Measurements from ENCODE around the gene NUTF2. TPM values are rescaled to one million over a fixed set of nuclear protein-coding genes. Genes with fewer than 3 reads are reported as not detected.
"Not testable (repeated sequence)": the region's sequence is repeated elsewhere in the genome, so short reads cannot be mapped to it uniquely, and the experiment has no call there.

NUTF2 gene
- total RNA-seq, 1 donor from 2014 or later = 99.7 TPM

GRCh38 chr16:67914758-67915495 is 68.2 kb downstream of the NUTF2 start:
- H3K27ac Mint-ChIP-seq = no peak overlapping the region

GRCh38 chr16:67915496-67915769 is 68.7 kb downstream of the NUTF2 start:
- H3K27ac Mint-ChIP-seq; DNase-seq; H3K4me1 Mint-ChIP-seq; ATAC-seq (ENCODE audit: low read depth); H3K27me3 Mint-ChIP-seq; H3K9me3 Mint-ChIP-seq; intact Hi-C loops (cut with micrococcal nuclease); H3K4me3 Mint-ChIP-seq: not testable (repeated sequence)
- H3K36me3 Mint-ChIP-seq (ENCODE audit: low read depth) = peaks cover 42% of the 10 kb centered on the region
- ChIA-PET CTCF (interaction anchor here (1.6 kb wide), 1 partner anchor 32 kb away, joined by 5 read pairs; no protein-coding TSS in a partner anchor), POLR2A (interaction anchor here (0.5 to 0.7 kb wide), 3 partner anchors 20 to 120 kb away, joined by 5 to 9 read pairs (median 5); no protein-coding TSS in a partner anchor)

More at GRCh38 chr16:67914758-67915495, 68.2 kb downstream of the NUTF2 start:
- Mint-ChIP-seq H3K9me3 (no peaks in the 10 kb centered on the region), H3K27me3 (no peaks in the 10 kb centered on the region), H3K4me3 (no peak overlapping the region), H3K4me1 (peaks cover 6% of the 10 kb centered on the region), H3K36me3 (ENCODE audit: low read depth) (peaks cover 44% of the 10 kb centered on the region)
- POLR2A ChIA-PET = interaction anchor here (0.5 to 0.7 kb wide), 3 partner anchors 20 to 120 kb away, joined by 5 to 9 read pairs (median 5); no protein-coding TSS in a partner anchor
- CTCF ChIA-PET = interaction anchor here (1.0 to 1.6 kb wide), 2 partner anchors 10 to 31 kb away, joined by 3 to 5 read pairs; no protein-coding TSS in a partner anchor
- DNase-seq (no peak), ATAC-seq (ENCODE audit: low read depth) (no peak)
- intact Hi-C loops (cut with micrococcal nuclease) = no loop called here
- TF ChIP-seq CTCF (IDR thresholded peaks at IDR 0.05) = no peak

- Mint-ChIP-seq H3K27me3 (no peaks in the 10 kb centered on the region), H3K9me3 (no peaks in the 10 kb centered on the region), H3K4me3 (no peak overlapping the region), H3K27ac (no peak overlapping the region), H3K36me3 (ENCODE audit: low read depth) (peaks cover 39% of the 10 kb centered on the region), H3K4me1 (peaks cover 4% of the 10 kb centered on the region)
- no peak for TF ChIP-seq CTCF (IDR thresholded peaks at IDR 0.05)
- ATAC-seq (ENCODE audit: low read depth) (no peak), DNase-seq (no peak)
- POLR2A ChIA-PET = interaction anchor here (0.7 kb wide), 1 partner anchor 19 kb away, joined by 5 read pairs; no protein-coding TSS in a partner anchor
- intact Hi-C loops (cut with micrococcal nuclease) = no loop called here
- CTCF ChIA-PET = interaction anchor here (1.6 kb wide), 1 partner anchor 32 kb away, joined by 5 read pairs; no protein-coding TSS in a partner anchor
Measured at GRCh38 chr16:67915831-67916723, 69.3 kb downstream of the NUTF2 start.

- Mint-ChIP-seq H3K36me3 (ENCODE audit: low read depth) (peaks cover 36% of the 10 kb centered on the region), H3K27ac (no peak overlapping the region), H3K27me3 (no peaks in the 10 kb centered on the region), H3K9me3 (no peaks in the 10 kb centered on the region), H3K4me3 (no peak overlapping the region), H3K4me1 (peaks cover 4% of the 10 kb centered on the region)
- DNase-seq (no peak), ATAC-seq (ENCODE audit: low read depth) (no peak)
- intact Hi-C loops (cut with micrococcal nuclease) = no loop called here
- no peak for TF ChIP-seq CTCF (IDR thresholded peaks at IDR 0.05)
- ChIA-PET CTCF (no interaction called here), POLR2A (no interaction called here)
Measured at GRCh38 chr16:67917140-67917851, 70.6 kb downstream of the NUTF2 start.

- Mint-ChIP-seq H3K27ac (no peak overlapping the region), H3K4me3 (no peak overlapping the region), H3K27me3 (no peaks in the 10 kb centered on the region), H3K4me1 (peaks cover 4% of the 10 kb centered on the region), H3K9me3 (no peaks in the 10 kb centered on the region), H3K36me3 (ENCODE audit: low read depth) (peaks cover 38% of the 10 kb centered on the region)
- ChIA-PET CTCF (no interaction called here), POLR2A (no interaction called here)
- intact Hi-C loops (cut with micrococcal nuclease) = no loop called here
- TF ChIP-seq CTCF (IDR thresholded peaks at IDR 0.05) = no peak
- ATAC-seq (ENCODE audit: low read depth) = peak; percentile 50
- DNase-seq = no peak
Measured at GRCh38 chr16:67917852-67918236, 71.1 kb downstream of the NUTF2 start.

All from activated B cell treated with CpG ODN at 0.5 μM for 24 hours (primary cell).